GM12864 (cell line): ENCODE results near the gene AKR1C2.
"Not testable (repeated sequence)": the region's sequence is repeated elsewhere in the genome, so short reads cannot be mapped to it uniquely, and the experiment has no call there.

ENCODE experiments used
- DNase-seq: peaks from one replicate; pipeline ENCODE4 v3.0.0-alpha.2; 2011; ENCODE audit warnings: low read depth
- H3K4me3 ChIP-seq: 2 replicates; pipeline ENCODE4 v1.5.1; 2011; ENCODE audit warnings: mild to moderate bottlenecking, low read depth, low read length, control low read depth
- CTCF ChIP-seq: IDR thresholded peaks from 2 replicates; pipeline ENCODE4 v1.5.1; 2011; ENCODE audit warnings: low read depth, mild to moderate bottlenecking, moderate library complexity, low read length, control low read depth, inconsistent platforms; ENCODE audit errors: missing control alignments

Gene AKR1C2

GRCh38 chr10:4947039-4947634 lies 56.5 kb downstream of the AKR1C2 start:
- DNase-seq: no peak
- no peak for TF ChIP-seq CTCF
- no peak overlapping the region for H3K4me3 ChIP-seq

- no peak overlapping the region for H3K4me3 ChIP-seq
- TF ChIP-seq CTCF: no peak
- no peak for DNase-seq
These were observed 57.6 kb downstream of the AKR1C2 start for GRCh38 chr10:4945766-4946717.

GRCh38 chr10:4944841-4945240 lies 58.8 kb downstream of the AKR1C2 start:
- H3K4me3 ChIP-seq: no peak overlapping the region
- TF ChIP-seq CTCF: no peak
- DNase-seq: no peak

GRCh38 chr10:4943821-4944220 lies 59.8 kb downstream of the AKR1C2 start:
- no peak for DNase-seq
- no peak overlapping the region for H3K4me3 ChIP-seq
- TF ChIP-seq CTCF: no peak

GRCh38 chr10:4943416-4943815 lies 60.2 kb downstream of the AKR1C2 start:
- not testable (repeated sequence) for DNase-seq

GRCh38 chr10:4942931-4943330 lies 60.7 kb downstream of the AKR1C2 start:
- H3K4me3 ChIP-seq, DNase-seq: not testable (repeated sequence)

More at GRCh38 chr10:4943416-4943815, 60.2 kb downstream of the AKR1C2 start:
- not testable (repeated sequence) for H3K4me3 ChIP-seq

GRCh38 chr10:4941540-4942330 lies 61.9 kb downstream of the AKR1C2 start:
- no peak for TF ChIP-seq CTCF
- DNase-seq: no peak
- H3K4me3 ChIP-seq: no peak overlapping the region

GRCh38 chr10:4940909-4941308 lies 62.7 kb downstream of the AKR1C2 start:
- H3K4me3 ChIP-seq: not testable (repeated sequence)

GRCh38 chr10:4940073-4940428 lies 63.6 kb downstream of the AKR1C2 start:
- DNase-seq, H3K4me3 ChIP-seq: not testable (repeated sequence)

More at GRCh38 chr10:4940909-4941308, 62.7 kb downstream of the AKR1C2 start:
- DNase-seq: not testable (repeated sequence)
